ENCODE measurements around the gene RRP1.

DNA sequence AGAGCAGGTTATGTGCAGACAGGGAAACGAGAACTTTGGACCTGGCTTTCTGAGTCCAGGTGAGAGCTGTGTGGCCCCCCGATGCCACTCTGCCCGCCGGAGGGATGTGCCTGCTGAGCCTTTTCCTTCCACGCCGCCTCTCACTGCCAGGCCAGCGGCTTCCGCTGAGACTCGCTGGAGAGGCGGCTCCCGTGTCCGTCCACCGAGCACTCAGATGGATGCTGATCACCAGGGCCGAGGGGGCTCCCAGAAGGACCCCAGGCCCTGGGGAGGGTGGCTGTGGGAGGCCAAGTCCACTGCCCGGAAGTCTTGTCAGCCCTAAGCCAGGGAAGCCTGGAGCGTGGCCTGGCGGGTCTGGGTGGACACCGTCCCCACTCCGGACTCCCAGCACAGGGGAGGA is 29.7 kb upstream of the RRP1 start:
- TF ChIP-seq, protein P1, sequence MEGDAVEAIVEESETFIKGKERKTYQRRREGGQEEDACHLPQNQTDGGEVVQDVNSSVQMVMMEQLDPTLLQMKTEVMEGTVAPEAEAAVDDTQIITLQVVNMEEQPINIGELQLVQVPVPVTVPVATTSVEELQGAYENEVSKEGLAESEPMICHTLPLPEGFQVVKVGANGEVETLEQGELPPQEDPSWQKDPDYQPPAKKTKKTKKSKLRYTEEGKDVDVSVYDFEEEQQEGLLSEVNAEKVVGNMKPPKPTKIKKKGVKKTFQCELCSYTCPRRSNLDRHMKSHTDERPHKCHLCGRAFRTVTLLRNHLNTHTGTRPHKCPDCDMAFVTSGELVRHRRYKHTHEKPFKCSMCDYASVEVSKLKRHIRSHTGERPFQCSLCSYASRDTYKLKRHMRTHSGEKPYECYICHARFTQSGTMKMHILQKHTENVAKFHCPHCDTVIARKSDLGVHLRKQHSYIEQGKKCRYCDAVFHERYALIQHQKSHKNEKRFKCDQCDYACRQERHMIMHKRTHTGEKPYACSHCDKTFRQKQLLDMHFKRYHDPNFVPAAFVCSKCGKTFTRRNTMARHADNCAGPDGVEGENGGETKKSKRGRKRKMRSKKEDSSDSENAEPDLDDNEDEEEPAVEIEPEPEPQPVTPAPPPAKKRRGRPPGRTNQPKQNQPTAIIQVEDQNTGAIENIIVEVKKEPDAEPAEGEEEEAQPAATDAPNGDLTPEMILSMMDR (IDR thresholded peaks at IDR 0.05) = no peak
- no peak for TF ChIP-seq POLR2A (IDR thresholded peaks at IDR 0.05)

Measured in lower leg skin (tissue), 3 donors.